Fibroblast of skin of left quadriceps (primary cell): ENCODE data around the gene CPAMD8.

Experiments
- DNase-seq, 2 experiments: peaks; one replicate each; pipeline ENCODE4 v3.0.0-alpha.2; 2013; ENCODE audit warnings: low read depth in 2 of 2

The CPAMD8 gene

GRCh38 chr19:17026706-17027534, at the start of gene CPAMD8:
Gene CPAMD8 (minus strand): TSS chr19:17026810. CDS start chr19:17026642, 168 bp downstream.
- no peak for DNase-seq

- no peak for DNase-seq
These were observed 49.4 kb upstream of the CPAMD8 start for GRCh38 chr19:17075864-17076542.

- DNase-seq = peak; percentile 99
These were observed 48.6 kb upstream of the CPAMD8 start, which contains the start of the genes HAUS8 and MYO9B for GRCh38 chr19:17075035-17075863. Gene HAUS8 (minus strand): TSS chr19:17075452. CDS start chr19:17075422, 30 bp downstream. Gene MYO9B (plus strand): TSS chr19:17075777. CDS start chr19:17101718, 25,941 bp downstream.

GRCh38 chr19:17074634-17075034, 48.0 kb upstream of the CPAMD8 start:
- no peak for DNase-seq

GRCh38 chr19:17073869-17074633, 47.4 kb upstream of the CPAMD8 start:
- no peak for DNase-seq

GRCh38 chr19:17070912-17071311, 44.3 kb upstream of the CPAMD8 start:
- no peak for DNase-seq

GRCh38 chr19:17070421-17070820, 43.8 kb upstream of the CPAMD8 start:
- no peak for DNase-seq

GRCh38 chr19:17069193-17069592, 42.6 kb upstream of the CPAMD8 start:
- DNase-seq = no peak

- DNase-seq = no peak
These were observed 36.8 kb upstream of the CPAMD8 start for GRCh38 chr19:17063428-17063827.

GRCh38 chr19:17061691-17062090, 35.1 kb upstream of the CPAMD8 start:
- DNase-seq = no peak

- no peak for DNase-seq
These were observed 34.6 kb upstream of the CPAMD8 start for GRCh38 chr19:17061205-17061604.

- DNase-seq = no peak
These were observed 34.2 kb upstream of the CPAMD8 start for GRCh38 chr19:17060802-17061201.

- DNase-seq = peak in 1 of 2 experiments; percentile 9
These were observed 31.6 kb upstream of the CPAMD8 start for GRCh38 chr19:17058236-17058635.

GRCh38 chr19:17055636-17056035, 29.0 kb upstream of the CPAMD8 start:
- no peak for DNase-seq

- no peak for DNase-seq
These were observed 28.1 kb upstream of the CPAMD8 start for GRCh38 chr19:17054746-17055145.

GRCh38 chr19:17052439-17052838, 25.8 kb upstream of the CPAMD8 start:
- peak; percentile 15 to 18 for DNase-seq

GRCh38 chr19:17049711-17050280, 23.2 kb upstream of the CPAMD8 start:
- DNase-seq = peak in 1 of 2 experiments; percentile 5

- no peak for DNase-seq
These were observed 22.4 kb upstream of the CPAMD8 start for GRCh38 chr19:17048885-17049453.

GRCh38 chr19:17045907-17046502, 19.4 kb upstream of the CPAMD8 start:
- no peak for DNase-seq

GRCh38 chr19:17043744-17044143, 17.1 kb upstream of the CPAMD8 start:
- DNase-seq = no peak
